Heart right ventricle (tissue), 16 donors: ENCODE measurements around the gene FRY. TPM values are rescaled to one million over a fixed set of nuclear protein-coding genes. Genes with fewer than 3 reads are reported as not detected.
A peak's percentile ranks its signal among the peaks of the same experiment; 100 is the strongest.

Source experiments
- ATAC-seq, 8 donors: fragments of 200-7000 bp; cut with Tn5 transposase; one replicate each; pipeline ENCODE4 v1.9.1; 2020; ENCODE audit warnings: mild to moderate bottlenecking in 8 of 8, moderate library complexity in 8 of 8, moderate number of reproducible peaks in 1 of 8
- DNase-seq, 2 donors: peaks; one replicate each; pipeline ENCODE4 v3.0.0-alpha.2; 2020
- H3K27ac ChIP-seq, 10 donors: fragments of 200-600 bp; sonication (generic) in 2 of 10; one replicate each; pipeline versions ENCODE4 v1.5.0 to v1.8.0; 2020 to 2022; ENCODE audit warnings: mild to moderate bottlenecking in 3 of 10
- H3K27me3 ChIP-seq, 7 donors: fragments of 200-600 bp; one replicate each; pipeline ENCODE4 v1.8.0; 2021 to 2022; ENCODE audit warnings: mild to moderate bottlenecking in 2 of 7
- H3K36me3 ChIP-seq, 9 donors: fragments of 200-600 bp; sonication (generic) in 1 of 9; one replicate each; pipeline versions ENCODE4 v1.5.0 to v1.8.0; 2020 to 2022; ENCODE audit warnings: mild to moderate bottlenecking in 2 of 9
- H3K4me1 ChIP-seq, 9 donors: fragments of 200-600 bp; sonication (generic) in 1 of 9; one replicate each; pipeline versions ENCODE4 v1.5.0 to v1.8.0; 2020 to 2022; ENCODE audit warnings: mild to moderate bottlenecking in 4 of 9
- H3K4me3 ChIP-seq, 10 donors: fragments of 200-600 bp; sonication (generic) in 2 of 10; one replicate each; pipeline versions ENCODE4 v1.5.0 to v1.8.0; 2020 to 2022; ENCODE audit warnings: mild to moderate bottlenecking in 7 of 10, moderate library complexity in 2 of 10
- H3K9me3 ChIP-seq, 11 donors: fragments of 200-600 bp in 10 of 11; sonication (generic) in 2 of 11; one replicate each; pipeline versions ENCODE4 v1.5.0 to v1.8.0; 2013 to 2022; ENCODE audit warnings: mild to moderate bottlenecking in 2 of 11, control low read depth in 1 of 11, moderate library complexity in 1 of 11
- CTCF ChIP-seq, 9 donors: fragments of 200-600 bp; sonication (generic) in 2 of 9; IDR thresholded peaks; one replicate each; pipeline versions ENCODE4 v1.5.0 to v1.8.0; 2021 to 2022; ENCODE audit warnings: antibody characterized with exemption in 9 of 9, mild to moderate bottlenecking in 5 of 9, moderate library complexity in 1 of 9
- WGBS, 2 donors: extraction: QIAGEN DNeasy Blood & Tissue Kit; methylation state at CpG; one replicate each; pipeline ENCODE4 v1.1.7; 2013; ENCODE audit warnings: inconsistent platforms in 1 of 2; 5-methylcytosine and 5-hydroxymethylcytosine counted together
- intact Hi-C, 10 donors: fragments of 100-400 bp; cut with DNase I; formaldehyde crosslinking; loops; one replicate each; pipeline versions ENCODE4 v1.11.1 to v1.14.2; 2022
- polyA plus RNA-seq, 2 donors: library from polyadenylated mRNA; stranded (reverse); fragments of 200-250 nt; gene quantifications; one replicate each; pipeline ENCODE4 v1.2.3, GENCODE V29; 2013
- total RNA-seq, 10 donors: library from RNA; stranded (reverse); fragmentation: NEBNext Ultra II Directional in 3 of 10; extraction: Animal tissue kit (Norgen Biotek cat#: 25700) in 3 of 10; gene quantifications; one replicate each; pipeline versions ENCODE4 v1.2.1 to v1.2.4, GENCODE V29; 2021 to 2023
- donor health status: Arrhythmogenic right ventricular cardiomyopathy.
- donor health status: ischemic (EF 13 %, LVEDD 7.1; RV severe dilation, severe dysfunction).
- donor health status: healthy with polysubstance abuse.
- donor health status: DM: no; HTN: yes; CAD: no.
- donor health status: DM: no; HTN: no; CAD: no.
- donor health status: ischemic (EF 25% LVEDD 6.9; RV normal size, moderate dysfunction).
- donor health status: ischemic (EF 25% LVEDD 5.7; RV mildly dilated, moderate dysfunction).
- donor health status: healthy.
- donor health status: DM: yes; HTN: yes; CAD: no.
- donor health status: Ischemic cardiomyopathy.
- donor health status: ischemic (EF 35%, LVEDD 5.7; RV mildly dilated, moderate dysfunction).
- donor health status: nonischemic (EF 11% LVEDD 7.7; RV severe dilation, severe dysfunction).
- donor health status: DM: yes; HTN: yes; CAD: no.
- donor health status: PGD.
- donor health status: ischemic (EF 29% LVEDD 5.4; RV normal size, mild dysfunction).
- donor health status: nonischemic (EF 23%, LVEDD 6.1; RV moderate dilation, normal function).

FRY gene
- total and polyA plus RNA-seq, 12 donors, result 24.9 to 268 (median 207) TPM

GRCh38 chr13:32252812-32253438 is 221.4 kb downstream of the FRY start:
- H3K27ac ChIP-seq, result peak overlapping the region; percentile 8 to 92 (median 86)
- no peaks in the 10 kb centered on the region for H3K9me3 ChIP-seq
- H3K4me3 ChIP-seq, result peak overlapping the region in 1 of 10 donors; percentile 52
- DNase-seq, result no peak
- H3K27me3 ChIP-seq, result no peaks in the 10 kb centered on the region
- peak in 1 of 8 donors; percentile 29 for ATAC-seq
- no peak for TF ChIP-seq CTCF (IDR thresholded peaks at IDR 0.05)
- intact Hi-C loops, result loop anchor here in 2 of 10 donors (5.0 kb wide), 1 partner anchor 34 kb away; no protein-coding TSS in a partner anchor
- peaks cover 0 to 74% (median 14%) of the 10 kb centered on the region in 9 donors for H3K36me3 ChIP-seq
- WGBS, 2 donors, result 66 to 74% methylated on average over 4 of the region's 4 CpGs
- H3K4me1 ChIP-seq, result peaks cover 0 to 61% (median 32%) of the 10 kb centered on the region in 9 donors

- Histone ChIP-seq H3K9me3 (no peaks in the 10 kb centered on the region), H3K4me1 (peaks cover 0 to 70% (median 35%) of the 10 kb centered on the region in 9 donors), H3K36me3 (peaks cover 0 to 74% (median 14%) of the 10 kb centered on the region in 9 donors), H3K27ac (peak overlapping the region; percentile 79 to 92 (median 86)), H3K27me3 (no peaks in the 10 kb centered on the region), H3K4me3 (peak overlapping the region in 9 of 10 donors; percentile 37 to 54 (median 46))
- ATAC-seq (peak; percentile 41 to 80 (median 70)), DNase-seq (peak in 1 of 2 donors; percentile 45)
- no peak for TF ChIP-seq CTCF (IDR thresholded peaks at IDR 0.05)
- intact Hi-C loops, result loop anchor here in 2 of 10 donors (5.0 kb wide), 1 partner anchor 33 kb away; no protein-coding TSS in a partner anchor
- 27 to 29% methylated on average over 14 of the region's 14 CpGs for WGBS, 2 donors
These were observed 222.4 kb downstream of the FRY start for GRCh38 chr13:32253911-32254399.

GRCh38 chr13:32254416-32254815 is 222.8 kb downstream of the FRY start:
- Histone ChIP-seq H3K4me3 (peak overlapping the region; percentile 11 to 54 (median 44)), H3K27ac (peak overlapping the region; percentile 79 to 92 (median 86)), H3K4me1 (peaks cover 0 to 75% (median 35%) of the 10 kb centered on the region in 9 donors), H3K27me3 (no peaks in the 10 kb centered on the region), H3K9me3 (no peaks in the 10 kb centered on the region), H3K36me3 (peaks cover 0 to 74% (median 15%) of the 10 kb centered on the region in 9 donors)
- TF ChIP-seq CTCF (IDR thresholded peaks at IDR 0.05), result no peak
- DNase-seq, result no peak
- peak; percentile 53 to 72 (median 58) for ATAC-seq
- WGBS, 2 donors, result 26 to 31% methylated on average over 3 of the region's 3 CpGs
- intact Hi-C loops, result loop anchor here in 2 of 10 donors (5.0 kb wide), 1 partner anchor 33 kb away; no protein-coding TSS in a partner anchor

GRCh38 chr13:32254916-32255723 is 223.5 kb downstream of the FRY start:
- peaks cover 0 to 74% (median 11%) of the 10 kb centered on the region in 9 donors for H3K36me3 ChIP-seq
- peaks cover 0 to 82% (median 42%) of the 10 kb centered on the region in 9 donors for H3K4me1 ChIP-seq

More at GRCh38 chr13:32254916-32255723, 223.5 kb downstream of the FRY start:
- H3K4me3 ChIP-seq, result peak overlapping the region; percentile 11 to 54 (median 44)
- TF ChIP-seq CTCF (IDR thresholded peaks at IDR 0.05), result no peak
- intact Hi-C loops, result loop anchor here in 2 of 10 donors (5.0 kb wide), 1 partner anchor 32 kb away; no protein-coding TSS in a partner anchor
- ATAC-seq (peak in 5 of 8 donors; percentile 5 to 37 (median 18)), DNase-seq (no peak)
- H3K27me3 ChIP-seq, result no peaks in the 10 kb centered on the region
- no peaks in the 10 kb centered on the region for H3K9me3 ChIP-seq
- peak overlapping the region; percentile 79 to 92 (median 86) for H3K27ac ChIP-seq
- WGBS, 2 donors, result 42 to 45% methylated on average over 10 of the region's 10 CpGs
